ENCODE results near the gene GPR135.
"Not testable (repeated sequence)": the region's sequence is repeated elsewhere in the genome, so short reads cannot be mapped to it uniquely, and the experiment has no call there.

GPR135 gene

DNA sequence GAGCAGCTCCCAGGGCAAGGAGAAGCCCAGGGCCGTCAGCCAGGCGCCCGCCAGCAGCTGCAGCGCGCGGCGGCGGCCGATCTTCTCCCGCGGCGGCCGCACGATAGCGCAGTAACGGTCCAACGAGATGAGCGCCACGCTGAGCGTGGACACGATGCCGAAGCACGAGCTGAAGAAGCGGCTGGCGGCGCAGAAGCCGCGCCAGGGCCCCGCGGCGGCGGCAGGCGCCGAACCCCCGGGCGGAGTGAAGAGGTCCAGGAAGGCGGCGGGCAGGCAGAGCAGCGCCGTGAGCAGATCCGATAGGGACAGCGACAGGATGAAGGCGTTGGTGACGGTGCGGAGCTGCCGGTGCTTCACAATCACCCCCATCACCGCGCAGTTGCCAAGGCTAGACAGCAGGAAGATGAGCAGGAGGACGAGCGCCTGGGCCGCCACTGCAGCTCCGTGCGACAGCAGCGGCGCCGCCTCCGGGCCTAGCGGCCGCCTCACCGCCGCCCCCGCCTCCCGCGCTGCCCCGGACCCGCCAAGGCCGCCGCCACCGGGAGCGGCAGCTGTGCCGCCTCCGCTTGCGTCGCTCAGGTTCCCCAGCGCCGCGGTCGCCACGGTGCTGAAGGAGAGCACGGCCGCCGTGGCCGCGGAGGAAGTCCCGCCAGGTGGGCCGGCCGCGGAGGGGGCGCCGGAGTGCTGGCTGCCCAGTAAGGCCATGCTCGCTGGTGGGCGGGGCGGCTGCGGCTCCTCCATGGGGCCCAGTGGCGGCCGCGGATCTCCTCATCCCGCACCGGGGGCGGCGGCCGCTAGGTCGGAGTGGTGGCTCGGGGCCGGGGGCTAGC is 479 bp downstream of the GPR135 start:
- DNase-seq, result no peak

DNA sequence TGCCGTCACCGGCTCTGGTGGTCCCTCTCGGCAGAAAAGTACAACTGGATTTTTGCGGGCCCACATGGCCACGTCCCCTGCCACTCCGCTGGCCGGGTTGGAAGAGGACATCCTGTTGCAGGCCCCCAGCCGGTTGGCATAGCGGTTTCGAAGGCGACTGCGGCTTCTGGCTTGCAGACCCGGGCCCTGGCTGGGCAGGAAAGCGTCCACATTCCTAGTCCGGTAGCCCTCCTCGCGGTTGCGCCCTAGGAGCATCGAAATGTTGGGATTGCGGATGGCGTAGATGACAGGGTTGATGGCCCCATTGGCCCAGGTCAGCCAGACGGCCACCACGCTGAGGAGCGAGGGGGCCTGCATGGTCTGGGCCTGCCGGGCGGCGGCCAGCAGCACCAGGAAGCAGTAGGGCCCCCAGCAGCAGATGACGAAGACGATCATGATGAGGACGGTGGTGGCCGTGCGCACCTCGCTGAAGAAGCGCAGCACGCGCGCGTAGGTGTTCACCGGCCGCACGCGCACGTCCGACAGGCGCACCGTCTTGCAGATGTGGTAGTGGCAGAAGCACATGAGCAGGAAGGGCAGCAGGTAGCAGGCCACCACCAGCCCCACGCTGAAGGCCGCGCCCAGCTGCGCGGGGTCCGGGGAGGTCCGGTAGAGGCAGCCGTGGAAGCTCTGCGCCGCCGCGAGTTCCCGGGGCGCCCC is 1.2 kb downstream of the GPR135 start:
- no peak for DNase-seq

DNA sequence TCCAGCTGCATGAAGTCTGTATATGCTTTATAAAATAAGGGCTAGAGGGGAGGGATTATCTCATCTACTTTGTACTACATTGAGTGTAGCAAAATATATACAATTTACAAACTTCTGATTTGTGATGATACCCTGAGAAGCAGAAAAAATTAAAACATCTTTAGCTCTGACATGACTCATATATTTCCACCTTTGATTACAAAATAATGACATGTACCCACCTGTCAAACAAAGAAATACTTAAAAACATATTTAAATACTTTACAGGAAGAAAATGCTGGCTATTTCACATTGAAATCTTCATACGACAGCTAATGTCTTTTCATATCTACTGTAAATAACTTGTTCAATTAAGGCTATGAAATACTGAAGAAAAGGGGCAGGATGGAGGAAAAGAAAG is 3.3 kb downstream of the GPR135 start:
- no peak for DNase-seq

DNA sequence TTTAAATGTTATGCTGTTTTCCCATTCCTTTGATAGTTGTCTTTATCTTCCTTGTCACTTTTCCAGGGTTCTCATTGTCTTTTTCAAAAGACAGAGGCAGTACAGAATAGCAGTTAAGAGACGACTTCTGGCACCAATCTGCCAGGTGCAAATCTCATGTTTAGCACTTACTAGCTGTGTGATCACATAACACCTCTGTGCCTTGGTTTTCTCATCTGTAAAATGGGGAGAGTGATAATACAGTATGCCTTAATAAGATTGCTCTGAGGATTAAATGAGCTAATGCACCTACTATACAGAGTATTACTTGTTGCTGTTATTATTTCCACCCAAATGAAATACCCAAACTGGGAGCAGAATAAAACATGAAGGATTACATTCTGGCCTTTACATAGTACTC is 4.8 kb downstream of the GPR135 start:
- no peak for DNase-seq

DNA sequence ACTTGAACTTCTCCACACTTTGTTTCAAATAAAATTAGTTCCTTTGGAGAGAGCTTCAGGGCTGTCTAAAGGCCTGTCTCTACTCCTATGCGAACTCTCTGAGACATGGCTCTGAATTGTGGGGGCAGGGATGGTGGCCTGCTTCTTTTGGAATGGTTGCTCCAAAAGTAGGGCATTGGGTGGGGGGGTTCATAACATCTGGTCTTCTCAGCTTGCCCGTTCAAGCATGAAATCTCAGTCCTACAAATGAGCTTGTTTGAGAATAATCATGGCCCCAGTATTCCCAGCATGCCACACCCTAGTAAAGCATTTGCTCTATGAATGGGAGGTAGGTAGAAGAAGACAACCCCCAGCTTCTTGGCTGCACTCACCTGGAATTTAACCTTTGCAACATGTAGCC is 6.7 kb downstream of the GPR135 start:
- DNase-seq, result no peak

DNA sequence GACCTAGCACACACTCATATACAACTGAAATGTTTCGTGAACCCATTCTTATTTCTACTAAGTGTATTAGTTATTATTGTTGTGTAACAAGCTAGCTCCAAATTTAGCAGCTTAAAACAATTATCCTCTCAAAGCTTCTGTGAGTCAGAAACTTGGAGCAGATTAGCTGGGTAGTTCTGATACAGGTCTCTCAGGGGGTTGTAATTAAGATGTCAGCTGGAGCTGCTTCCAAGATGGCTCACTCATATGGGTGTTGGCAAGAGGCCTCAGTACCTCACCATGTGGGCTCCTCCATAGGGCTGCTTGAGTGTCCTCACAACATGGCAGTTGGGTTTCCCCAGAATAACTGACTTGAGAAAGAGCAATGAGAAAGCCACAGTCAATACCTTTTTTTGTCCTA is 9.8 kb downstream of the GPR135 start:
- no peak for DNase-seq

DNA sequence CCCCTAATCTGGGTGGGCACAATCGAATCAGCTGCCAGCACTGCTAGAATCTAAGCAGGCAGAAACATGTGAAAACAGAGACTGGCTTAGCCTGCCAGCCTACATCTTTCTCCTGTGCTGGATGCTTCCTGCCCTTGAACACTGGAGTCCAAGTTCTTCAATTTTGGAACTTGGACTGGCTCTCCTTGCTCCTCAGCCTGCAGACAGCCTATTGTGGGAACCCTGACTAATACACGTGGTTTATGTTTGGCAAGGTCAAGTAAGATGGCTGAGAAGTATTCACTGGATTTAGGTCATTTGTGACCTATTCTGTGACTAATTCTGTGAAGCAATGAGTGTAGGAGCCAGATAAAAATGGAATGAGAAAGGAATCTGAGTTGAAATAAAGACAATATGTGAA is 11.0 kb downstream of the GPR135 start:
- DNase-seq, result no peak

DNA sequence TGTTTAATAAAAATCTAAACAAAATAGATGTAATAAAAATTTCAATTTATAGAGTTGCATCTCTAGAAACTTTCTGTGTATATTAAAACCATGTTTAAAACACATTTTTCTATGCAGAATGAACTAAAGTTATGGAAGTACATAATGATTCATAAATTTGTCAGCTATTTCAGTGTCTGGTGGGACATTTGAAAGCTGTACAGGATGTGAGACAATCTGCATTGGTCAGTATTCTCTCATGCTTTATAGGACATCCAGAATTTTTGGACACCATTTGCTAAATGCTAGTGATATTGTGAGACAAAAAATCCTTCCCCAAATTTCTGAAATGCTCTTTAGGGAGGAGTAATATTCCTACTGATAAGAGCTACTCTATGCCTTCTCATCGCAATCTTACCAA is 13.3 kb downstream of the GPR135 start:
- no peak for DNase-seq

DNA sequence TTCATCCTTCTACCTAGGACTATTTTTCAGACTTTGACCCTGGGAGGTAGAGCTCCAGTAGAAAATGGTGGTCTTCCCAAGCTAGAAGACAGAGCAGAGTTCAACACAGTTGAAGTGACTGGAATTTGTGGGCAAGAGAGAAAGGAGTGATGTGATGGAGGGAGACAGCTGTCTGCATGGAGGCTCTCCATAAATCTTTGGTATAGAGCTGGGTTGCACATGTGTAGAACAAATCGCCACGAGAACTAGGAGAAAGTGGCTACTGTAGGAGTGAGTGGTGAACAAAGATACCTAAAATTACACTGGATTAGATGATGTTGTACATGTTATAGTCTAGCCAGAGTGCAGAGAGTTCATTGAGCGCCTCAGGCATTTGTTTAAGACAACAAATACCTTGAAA is 14.5 kb downstream of the GPR135 start:
- no peak for DNase-seq

DNA sequence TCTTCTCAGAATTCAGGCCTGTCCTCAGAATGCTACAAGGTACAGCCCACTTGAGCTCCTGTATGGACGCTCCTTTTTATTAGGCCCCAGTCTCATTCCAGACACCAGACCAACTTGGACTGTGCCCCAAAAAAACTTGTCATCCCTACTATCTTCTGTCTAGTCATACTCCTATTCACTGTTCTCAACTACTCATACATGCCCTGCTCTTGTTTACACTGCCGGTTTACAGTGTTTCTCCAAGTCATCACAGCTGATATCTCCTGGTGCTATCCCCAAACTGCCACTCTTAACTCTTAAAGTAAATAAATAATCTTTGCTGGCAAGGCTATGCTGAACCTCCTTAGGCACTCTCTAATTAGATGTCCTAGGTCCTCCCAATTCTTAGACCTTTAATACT is 16.5 kb downstream of the GPR135 start:
- DNase-seq, result not testable (repeated sequence)

DNA sequence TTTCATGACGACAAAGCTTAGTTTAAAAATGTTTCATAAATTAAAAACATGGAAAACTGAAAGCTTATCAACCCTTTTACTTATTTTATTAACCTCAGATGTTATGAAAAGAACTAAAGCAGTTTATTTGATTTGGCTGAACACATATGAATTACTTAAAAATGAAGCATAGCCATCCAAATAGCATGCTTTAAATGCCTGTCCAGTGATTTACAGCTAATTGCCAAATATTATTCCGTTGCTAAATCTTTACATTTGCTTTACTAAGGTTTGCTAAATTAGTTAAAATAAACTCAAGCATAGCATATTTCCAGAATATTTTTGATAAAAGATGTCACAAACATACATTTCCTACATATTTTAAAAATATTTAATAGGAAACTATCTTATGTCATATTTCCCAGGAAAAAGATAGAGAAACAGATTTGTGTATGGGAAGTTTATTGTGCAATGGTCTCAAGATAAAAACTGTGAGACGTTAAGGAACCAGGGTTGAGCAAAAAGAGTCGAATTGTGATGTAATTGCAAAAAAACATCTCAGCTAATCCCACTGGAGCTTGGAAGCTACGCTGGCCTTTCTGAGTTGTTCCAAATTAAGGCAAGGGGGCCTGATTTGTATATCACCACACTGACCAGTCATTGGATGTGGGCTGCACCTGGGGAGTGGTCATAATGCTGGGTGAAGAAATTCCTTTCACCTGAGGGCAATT is 25.8 kb downstream of the GPR135 start:
- DNase-seq, result no peak

DNA sequence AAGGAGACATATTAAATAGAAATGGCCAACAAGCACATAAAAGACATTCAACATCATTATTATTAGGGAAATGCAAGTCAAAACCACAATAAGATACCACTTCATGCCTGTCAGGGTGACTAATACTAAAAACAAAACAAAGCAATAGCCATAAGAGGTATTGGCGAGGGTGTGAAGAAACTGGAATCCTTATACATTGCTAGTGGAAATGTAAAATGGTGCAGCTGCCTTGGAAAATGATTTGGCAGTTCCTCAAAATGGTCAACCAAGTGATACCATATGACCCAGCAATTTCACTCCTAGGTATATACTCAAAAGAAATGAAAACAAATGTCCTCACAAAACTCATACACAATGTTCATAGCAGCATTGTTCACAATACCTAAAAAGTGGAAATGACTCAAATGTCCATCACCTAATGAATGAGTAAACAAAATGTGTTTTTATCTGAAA is 27.0 kb downstream of the GPR135 start:
- no peak for DNase-seq

DNA sequence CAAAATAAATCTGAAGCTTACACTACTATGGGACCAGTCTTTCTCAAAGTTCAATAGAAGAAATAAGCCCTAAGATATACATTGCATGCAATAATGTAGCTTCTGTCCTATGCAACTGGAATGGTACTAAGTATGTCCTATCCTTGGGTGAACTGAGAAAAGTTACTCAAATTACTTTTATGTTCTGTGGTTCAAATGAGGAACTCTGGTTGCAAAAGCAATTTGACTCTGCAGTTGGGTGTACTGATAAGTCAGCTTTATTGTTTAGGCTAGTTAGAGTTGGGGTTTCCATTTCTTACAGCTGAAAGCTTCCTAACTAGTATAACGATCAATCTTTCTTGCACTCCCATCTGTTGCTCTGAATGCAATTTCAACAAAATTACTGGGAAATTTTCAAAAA is 29.2 kb downstream of the GPR135 start:
- peak; percentile 50 to 52 for DNase-seq

DNA sequence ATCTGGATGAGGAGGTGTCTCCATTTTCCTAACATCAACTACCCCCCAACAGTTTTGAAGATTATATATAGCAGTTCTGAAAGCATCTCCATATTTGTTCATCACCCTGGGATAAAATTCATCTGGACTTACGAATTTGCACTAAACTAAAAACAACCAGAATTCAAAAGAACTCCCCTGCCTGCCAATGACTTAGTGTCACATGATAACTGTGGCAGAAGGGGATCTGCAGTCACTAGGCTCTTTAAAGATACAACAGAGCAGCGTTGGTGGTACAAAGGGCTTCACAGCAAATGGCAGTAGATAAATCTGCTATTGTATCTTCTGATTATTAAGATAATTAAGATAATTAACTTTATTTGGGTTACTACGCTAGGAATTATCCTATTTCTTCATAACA is 30.1 kb downstream of the GPR135 start:
- DNase-seq, result no peak

DNA sequence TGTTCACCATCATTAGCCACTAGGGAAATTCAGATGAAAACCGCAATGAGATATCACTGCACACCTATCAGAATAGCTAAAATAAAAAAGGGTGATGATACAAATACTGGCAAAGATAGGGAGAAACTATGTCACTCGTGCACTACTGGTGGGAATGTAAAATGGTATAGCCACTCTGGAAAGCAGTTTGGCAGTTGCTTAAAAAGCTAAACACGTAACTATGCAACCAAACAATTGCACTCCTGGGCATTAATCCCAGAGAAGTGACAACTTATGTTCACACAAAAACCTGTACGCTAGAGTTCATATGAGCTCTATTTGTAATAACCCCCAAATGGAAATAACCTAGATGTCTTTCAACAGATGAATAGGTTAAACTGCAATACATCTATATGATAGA is 35.4 kb downstream of the GPR135 start:
- no peak for DNase-seq

DNA sequence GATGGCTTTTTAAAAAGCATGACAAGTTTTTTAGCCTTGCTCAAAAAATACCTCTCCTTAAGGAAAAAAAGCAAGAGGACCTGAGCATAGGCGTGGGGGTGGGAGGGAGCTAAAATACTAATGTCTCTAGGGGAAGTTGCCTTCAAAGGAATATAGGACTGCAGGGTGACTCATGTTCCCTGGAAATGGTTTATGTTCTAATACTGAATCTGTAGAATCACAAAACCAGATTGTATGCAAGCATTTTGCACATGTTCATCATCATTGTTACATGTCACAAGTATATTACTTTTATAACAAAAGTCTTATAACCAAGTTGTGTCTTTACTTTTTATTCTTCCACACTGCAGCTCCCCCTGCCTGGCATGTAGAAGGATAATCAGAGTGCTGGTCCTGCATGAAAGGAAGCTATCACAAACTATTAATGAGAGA is 36.6 kb downstream of the GPR135 start:
- DNase-seq, result peak; percentile 50 to 64

DNA sequence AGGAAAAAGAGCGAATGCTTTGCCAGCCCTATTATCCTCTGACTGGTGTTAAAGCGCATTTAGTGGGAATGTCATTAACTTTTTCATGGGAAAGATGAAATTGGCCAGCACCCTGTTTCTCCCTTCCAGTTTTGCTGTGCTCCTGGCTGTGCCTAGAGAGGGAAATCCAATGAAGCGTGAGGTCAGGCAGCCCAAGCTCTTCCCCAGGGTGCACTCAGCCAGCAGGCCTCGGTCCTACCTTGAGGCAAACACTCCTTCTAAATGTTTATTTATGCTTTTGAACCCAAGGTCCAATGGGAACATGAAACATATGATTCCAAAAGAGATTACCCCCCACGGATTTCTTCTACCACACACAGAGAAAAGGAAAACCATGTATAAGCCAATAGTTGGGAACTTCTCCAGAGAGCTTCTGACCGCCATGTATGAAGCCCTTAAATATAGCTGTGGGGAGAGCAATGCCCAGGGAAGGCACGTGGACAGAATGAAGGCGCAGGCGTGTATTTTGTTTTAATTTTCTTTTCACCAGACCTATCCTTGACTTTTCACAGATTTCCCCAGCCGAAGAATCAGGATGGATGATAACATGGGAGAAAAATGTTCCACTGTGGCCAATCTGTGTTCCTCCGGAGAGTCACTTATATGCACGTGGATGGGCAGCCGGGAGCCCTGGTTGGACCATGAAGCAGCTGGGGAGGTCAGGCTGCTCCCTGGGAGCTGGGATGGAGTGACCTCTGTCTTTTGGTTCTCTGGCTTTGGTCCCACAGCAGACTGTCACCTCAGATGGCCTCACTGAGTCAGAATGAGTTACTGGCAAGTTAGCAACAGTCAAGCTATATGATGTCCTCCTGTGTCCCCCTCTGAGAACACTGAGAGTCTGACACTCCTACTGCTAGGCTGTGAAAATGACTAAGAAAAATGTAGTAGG is 37.3 kb downstream of the GPR135 start:
- no peak for DNase-seq

DNA sequence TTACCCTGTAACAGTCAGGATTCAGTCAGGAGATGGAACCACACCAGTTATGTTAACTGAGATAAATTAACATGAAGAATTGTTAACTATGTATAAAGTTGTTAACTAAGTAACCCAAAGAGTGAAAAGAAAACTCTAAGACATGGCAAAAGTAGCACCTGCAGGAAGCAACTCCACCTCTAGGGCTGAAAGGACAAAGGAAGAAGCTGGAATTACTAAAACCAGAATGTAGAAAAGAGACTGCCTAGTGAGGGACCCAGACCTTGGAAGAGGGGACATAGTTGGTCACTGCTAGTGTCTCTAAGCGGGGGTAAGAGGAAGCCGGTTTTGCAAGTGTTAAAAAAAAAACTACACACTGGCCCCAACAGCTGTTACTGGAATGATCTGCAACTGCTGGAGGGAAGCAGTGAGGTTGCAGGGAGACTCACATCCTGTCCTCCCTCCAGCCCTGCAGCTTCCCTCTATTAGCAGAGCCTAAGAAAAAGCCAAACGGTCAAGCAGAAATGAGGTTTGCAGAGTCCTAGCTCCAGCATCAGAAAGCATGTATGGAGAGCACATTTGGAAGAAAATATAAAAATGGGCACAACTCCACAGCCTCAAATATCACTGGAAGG is 39.8 kb downstream of the GPR135 start:
- DNase-seq, result peak; percentile 39 to 41

DNA sequence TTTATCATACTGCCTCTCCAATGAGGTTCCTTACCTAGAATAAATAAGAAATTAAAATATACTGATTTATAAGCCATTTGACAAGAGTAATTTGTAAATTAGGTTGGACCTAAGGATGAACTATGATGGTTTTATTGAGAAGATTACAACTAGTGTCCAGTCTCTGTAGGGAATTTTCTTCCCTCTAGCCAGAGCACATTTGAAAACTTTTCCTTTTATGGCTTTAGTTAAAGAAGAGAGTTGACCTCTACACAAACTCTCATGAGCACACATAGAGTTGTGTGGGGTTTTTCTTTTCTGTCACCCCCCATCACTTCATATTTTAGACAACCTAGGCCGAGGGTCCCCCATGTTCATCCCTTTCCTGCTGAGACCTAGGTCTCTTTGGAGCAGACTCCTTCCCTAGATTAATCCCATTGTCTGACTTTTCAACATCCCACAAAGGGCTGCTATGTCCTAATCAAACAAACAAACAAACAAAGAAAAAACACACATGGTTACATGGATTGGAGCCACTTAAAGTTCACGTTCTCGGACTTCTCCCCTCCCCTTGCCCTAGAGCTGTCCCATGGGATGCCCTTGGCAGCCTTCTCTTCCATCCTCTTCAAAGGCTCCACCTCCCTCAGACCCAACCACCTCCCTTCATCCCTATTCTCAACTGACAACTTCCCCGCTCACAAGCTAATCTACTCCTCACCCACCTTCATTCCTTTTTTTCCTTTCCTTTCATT is 40.7 kb downstream of the GPR135 start:
- DNase-seq, result no peak

DNA sequence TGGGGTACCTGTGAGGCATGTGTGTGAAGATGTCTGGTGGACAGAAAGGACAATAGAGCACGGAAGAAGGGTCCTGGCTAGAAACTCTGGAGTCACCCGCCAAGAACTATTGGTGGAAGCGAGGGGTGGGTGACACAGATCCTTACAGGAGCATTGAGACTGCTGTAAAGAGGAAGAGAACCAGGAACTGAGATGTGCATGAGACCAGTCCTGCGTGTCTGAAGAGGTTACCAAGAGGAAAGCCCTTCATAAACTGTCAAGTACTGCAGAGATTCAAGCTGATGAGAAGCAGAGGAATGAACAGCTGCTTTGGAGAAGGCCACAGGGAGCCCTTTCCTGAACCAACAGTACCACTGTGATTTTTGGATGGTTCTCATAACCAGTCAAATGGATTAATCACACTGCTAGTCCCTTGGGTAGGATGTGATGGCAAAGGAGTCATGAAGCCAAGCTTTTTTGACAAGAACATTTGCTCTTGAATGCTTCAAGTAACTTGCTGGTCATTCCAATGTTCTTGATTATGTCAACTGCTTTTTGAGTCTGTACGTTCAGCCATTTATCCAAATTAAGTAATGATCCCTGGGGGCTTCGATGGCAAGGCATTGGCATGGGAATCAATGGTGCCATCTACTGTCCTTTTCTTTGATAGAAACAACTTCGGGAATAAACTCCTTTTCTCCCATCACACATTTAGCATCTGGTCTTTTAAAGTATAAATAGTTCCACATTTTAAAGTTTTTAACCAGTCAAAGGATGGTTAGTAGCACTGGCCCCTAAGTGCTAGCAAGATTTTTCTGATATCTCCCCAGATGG is 42.9 kb downstream of the GPR135 start:
- peak; percentile 0 to 25 for DNase-seq

DNA sequence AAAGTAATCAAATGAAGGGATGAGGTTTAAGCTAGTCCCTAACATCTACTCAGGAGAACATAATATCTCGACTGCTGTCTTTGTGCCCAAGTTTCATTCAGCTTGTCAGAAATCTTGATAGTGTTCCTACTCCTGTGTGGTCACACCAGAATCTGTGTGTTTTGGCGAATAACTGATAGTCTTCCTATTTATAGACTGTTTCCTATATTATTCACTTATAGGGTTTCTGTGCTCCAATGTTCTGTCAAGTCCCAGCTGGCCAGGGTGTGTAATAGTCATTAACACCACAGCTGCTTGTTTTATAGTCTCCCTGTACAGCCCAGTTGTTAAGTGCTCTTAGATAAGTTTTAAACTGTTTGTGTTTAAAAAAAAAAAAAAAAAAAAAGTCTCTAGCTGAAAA is 45.9 kb downstream of the GPR135 start:
- DNase-seq, result no peak

Data from Kasumi-1 (cell line).